ENCODE data around the gene RFK. TPM values are rescaled to one million over a fixed set of nuclear protein-coding genes. Genes with fewer than 3 reads are reported as not detected.

Gene RFK
- total RNA-seq, 1 experiment from 2014 or later: 62.2 TPM

GRCh38 chr9:76414661-76415060, 20.4 kb upstream of the RFK start:
- no peak for DNase-seq (ENCODE audit: low spot score)
- in situ Hi-C loops (cut with HindIII; ENCODE audit: low sequenced_read_pairs): no loop called here

- no peak for DNase-seq (ENCODE audit: low spot score)
- in situ Hi-C loops (cut with HindIII; ENCODE audit: low sequenced_read_pairs): no loop called here
Observed at GRCh38 chr9:76413658-76414057, 19.4 kb upstream of the RFK start.

GRCh38 chr9:76412638-76413037, 18.4 kb upstream of the RFK start:
- in situ Hi-C loops (cut with HindIII; ENCODE audit: low sequenced_read_pairs): no loop called here
- DNase-seq (ENCODE audit: low spot score): no peak

- no peak for DNase-seq (ENCODE audit: low spot score)
- in situ Hi-C loops (cut with HindIII; ENCODE audit: low sequenced_read_pairs): no loop called here
Observed at GRCh38 chr9:76405868-76406267, 11.6 kb upstream of the RFK start.

GRCh38 chr9:76405340-76405739, 11.1 kb upstream of the RFK start:
- no peak for DNase-seq (ENCODE audit: low spot score)
- in situ Hi-C loops (cut with HindIII; ENCODE audit: low sequenced_read_pairs): no loop called here

GRCh38 chr9:76404401-76404800, 10.2 kb upstream of the RFK start:
- in situ Hi-C loops (cut with HindIII; ENCODE audit: low sequenced_read_pairs): no loop called here
- DNase-seq (ENCODE audit: low spot score): no peak

GRCh38 chr9:76403352-76403751, 9.1 kb upstream of the RFK start:
- in situ Hi-C loops (cut with HindIII; ENCODE audit: low sequenced_read_pairs): no loop called here
- peak; percentile 60 for DNase-seq (ENCODE audit: low spot score)

GRCh38 chr9:76401580-76402354, 7.5 kb upstream of the RFK start:
- DNase-seq (ENCODE audit: low spot score): no peak
- in situ Hi-C loops (cut with HindIII; ENCODE audit: low sequenced_read_pairs): no loop called here

- in situ Hi-C loops (cut with HindIII; ENCODE audit: low sequenced_read_pairs): no loop called here
- no peak for DNase-seq (ENCODE audit: low spot score)
Observed at GRCh38 chr9:76401176-76401575, 7.0 kb upstream of the RFK start.

GRCh38 chr9:76400534-76401096, 6.4 kb upstream of the RFK start:
- DNase-seq (ENCODE audit: low spot score): no peak
- in situ Hi-C loops (cut with HindIII; ENCODE audit: low sequenced_read_pairs): no loop called here

GRCh38 chr9:76399856-76400255, 5.6 kb upstream of the RFK start:
- DNase-seq (ENCODE audit: low spot score): no peak
- in situ Hi-C loops (cut with HindIII; ENCODE audit: low sequenced_read_pairs): no loop called here

GRCh38 chr9:76396597-76396996, 2.4 kb upstream of the RFK start:
- DNase-seq (ENCODE audit: low spot score): no peak
- in situ Hi-C loops (cut with HindIII; ENCODE audit: low sequenced_read_pairs): no loop called here

GRCh38 chr9:76396144-76396543, 1.9 kb upstream of the RFK start:
- in situ Hi-C loops (cut with HindIII; ENCODE audit: low sequenced_read_pairs): no loop called here

GRCh38 chr9:76395381-76395780, 1.2 kb upstream of the RFK start:
- in situ Hi-C loops (cut with HindIII; ENCODE audit: low sequenced_read_pairs): no loop called here

More at GRCh38 chr9:76396144-76396543, 1.9 kb upstream of the RFK start:
- no peak for DNase-seq (ENCODE audit: low spot score)

GRCh38 chr9:76394960-76395252, 680 bp upstream of the RFK start:
- in situ Hi-C loops (cut with HindIII; ENCODE audit: low sequenced_read_pairs): no loop called here
- DNase-seq (ENCODE audit: low spot score): peak; percentile 78

More at GRCh38 chr9:76395381-76395780, 1.2 kb upstream of the RFK start:
- DNase-seq (ENCODE audit: low spot score): no peak

- DNase-seq (ENCODE audit: low spot score): no peak
- in situ Hi-C loops (cut with HindIII; ENCODE audit: low sequenced_read_pairs): no loop called here
Observed at GRCh38 chr9:76390656-76391055, 3.6 kb downstream of the RFK start.

- no peak for DNase-seq (ENCODE audit: low spot score)
- in situ Hi-C loops (cut with HindIII; ENCODE audit: low sequenced_read_pairs): no loop called here
Observed at GRCh38 chr9:76379494-76379893, 14.7 kb downstream of the RFK start.

GRCh38 chr9:76378367-76379073, 15.7 kb downstream of the RFK start:
- in situ Hi-C loops (cut with HindIII; ENCODE audit: low sequenced_read_pairs): no loop called here
- DNase-seq (ENCODE audit: low spot score): no peak

GRCh38 chr9:76377791-76378190, 16.4 kb downstream of the RFK start:
- in situ Hi-C loops (cut with HindIII; ENCODE audit: low sequenced_read_pairs): no loop called here
- DNase-seq (ENCODE audit: low spot score): no peak

GRCh38 chr9:76374783-76375559, 19.3 kb downstream of the RFK start:
- DNase-seq (ENCODE audit: low spot score): no peak
- in situ Hi-C loops (cut with HindIII; ENCODE audit: low sequenced_read_pairs): no loop called here

All from G401 (cell line).